ENCODE results near the gene ALPL. TPM values are rescaled to one million over a fixed set of nuclear protein-coding genes. Genes with fewer than 3 reads are reported as not detected.

Gene ALPL
- total RNA-seq, 4 donors from 2014 or later: 2.8 to 6.4 (median 4.4) TPM

- intact Hi-C loops (cut with DNase I; ENCODE audit: low total_unique reads): no loop called here
- no peak overlapping the region for H3K27ac ChIP-seq
Measured at GRCh38 chr1:21590934-21591333, 81.7 kb downstream of the ALPL start.

GRCh38 chr1:21592086-21592865 lies 83.1 kb downstream of the ALPL start:
- no peak overlapping the region for H3K4me3 ChIP-seq
- H3K27me3 ChIP-seq: no peaks in the 10 kb centered on the region
- H3K36me3 ChIP-seq: no peaks in the 10 kb centered on the region
- H3K4me1 ChIP-seq: no peaks in the 10 kb centered on the region
- DNase-seq: no peak
- no peak overlapping the region for H3K27ac ChIP-seq
- intact Hi-C loops (cut with DNase I; ENCODE audit: low total_unique reads): no loop called here
- no peaks in the 10 kb centered on the region for H3K9me3 ChIP-seq
- TF ChIP-seq CTCF (IDR thresholded peaks at IDR 0.05) (no peak), POLR2A (IDR thresholded peaks at IDR 0.05) (no peak)

More at GRCh38 chr1:21590934-21591333, 81.7 kb downstream of the ALPL start:
- no peak for DNase-seq
- Histone ChIP-seq H3K9me3 (no peaks in the 10 kb centered on the region), H3K36me3 (no peaks in the 10 kb centered on the region), H3K27me3 (no peaks in the 10 kb centered on the region), H3K4me1 (no peaks in the 10 kb centered on the region), H3K4me3 (no peak overlapping the region)
- TF ChIP-seq POLR2A (IDR thresholded peaks at IDR 0.05) (no peak), CTCF (IDR thresholded peaks at IDR 0.05) (no peak)

- no peak for TF ChIP-seq POLR2A (IDR thresholded peaks at IDR 0.05)
- H3K27me3 ChIP-seq: no peaks in the 10 kb centered on the region
- no peaks in the 10 kb centered on the region for H3K4me1 ChIP-seq
- no peak overlapping the region for H3K4me3 ChIP-seq
- no peak for DNase-seq
- H3K27ac ChIP-seq: no peak overlapping the region
- intact Hi-C loops (cut with DNase I; ENCODE audit: low total_unique reads): no loop called here
- no peaks in the 10 kb centered on the region for H3K36me3 ChIP-seq
- no peaks in the 10 kb centered on the region for H3K9me3 ChIP-seq
Measured at GRCh38 chr1:21593231-21593630, 84.0 kb downstream of the ALPL start.

- intact Hi-C loops (cut with DNase I; ENCODE audit: low total_unique reads): no loop called here
Measured at GRCh38 chr1:21594501-21594900, 85.3 kb downstream of the ALPL start.

GRCh38 chr1:21594935-21595897 lies 86.0 kb downstream of the ALPL start:
- TF ChIP-seq POLR2A (IDR thresholded peaks at IDR 0.05) (no peak), CTCF (IDR thresholded peaks at IDR 0.05) (peak in 3 of 4 experiments; percentile 8 to 53 (median 45))
- no peak overlapping the region for H3K4me3 ChIP-seq
- no peak overlapping the region for H3K27ac ChIP-seq
- intact Hi-C loops (cut with DNase I; ENCODE audit: low total_unique reads): no loop called here
- no peaks in the 10 kb centered on the region for H3K36me3 ChIP-seq
- no peaks in the 10 kb centered on the region for H3K27me3 ChIP-seq
- no peaks in the 10 kb centered on the region for H3K4me1 ChIP-seq
- no peaks in the 10 kb centered on the region for H3K9me3 ChIP-seq
- no peak for DNase-seq

More at GRCh38 chr1:21594501-21594900, 85.3 kb downstream of the ALPL start:
- no peaks in the 10 kb centered on the region for H3K4me1 ChIP-seq
- no peaks in the 10 kb centered on the region for H3K27me3 ChIP-seq
- H3K36me3 ChIP-seq: no peaks in the 10 kb centered on the region
- no peak overlapping the region for H3K4me3 ChIP-seq
- no peaks in the 10 kb centered on the region for H3K9me3 ChIP-seq
- TF ChIP-seq POLR2A (IDR thresholded peaks at IDR 0.05): no peak
- no peak for TF ChIP-seq CTCF (IDR thresholded peaks at IDR 0.05)
- no peak overlapping the region for H3K27ac ChIP-seq
- no peak for DNase-seq

All from uterus (tissue), 4 donors.